Measurements from ENCODE around the gene B3GLCT.

The B3GLCT gene

DNA sequence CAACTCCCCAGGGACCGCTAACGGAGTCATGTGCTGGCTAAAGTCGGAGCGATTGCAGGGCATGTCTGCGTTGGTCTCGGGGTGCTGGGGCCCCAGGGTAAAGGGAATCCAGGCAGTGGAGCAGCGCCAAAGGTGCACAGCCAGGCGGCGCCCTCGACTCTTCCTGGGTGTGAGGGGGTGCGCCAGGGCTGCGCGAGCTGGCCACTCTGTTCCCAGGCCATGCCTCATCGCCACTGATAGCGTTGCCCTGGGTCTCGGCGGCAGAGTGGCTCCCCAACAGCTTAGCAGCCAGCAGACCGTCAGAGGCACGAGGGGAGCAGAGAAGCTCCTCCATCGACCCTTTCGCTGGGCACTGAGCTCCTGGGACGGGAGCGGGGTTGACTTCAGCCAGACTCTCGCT, 152.7 kb downstream of the B3GLCT start:
- H3K4me3 ChIP-seq (ENCODE audit: low read depth, low read length) = no peak overlapping the region
- TF ChIP-seq, protein P1, sequence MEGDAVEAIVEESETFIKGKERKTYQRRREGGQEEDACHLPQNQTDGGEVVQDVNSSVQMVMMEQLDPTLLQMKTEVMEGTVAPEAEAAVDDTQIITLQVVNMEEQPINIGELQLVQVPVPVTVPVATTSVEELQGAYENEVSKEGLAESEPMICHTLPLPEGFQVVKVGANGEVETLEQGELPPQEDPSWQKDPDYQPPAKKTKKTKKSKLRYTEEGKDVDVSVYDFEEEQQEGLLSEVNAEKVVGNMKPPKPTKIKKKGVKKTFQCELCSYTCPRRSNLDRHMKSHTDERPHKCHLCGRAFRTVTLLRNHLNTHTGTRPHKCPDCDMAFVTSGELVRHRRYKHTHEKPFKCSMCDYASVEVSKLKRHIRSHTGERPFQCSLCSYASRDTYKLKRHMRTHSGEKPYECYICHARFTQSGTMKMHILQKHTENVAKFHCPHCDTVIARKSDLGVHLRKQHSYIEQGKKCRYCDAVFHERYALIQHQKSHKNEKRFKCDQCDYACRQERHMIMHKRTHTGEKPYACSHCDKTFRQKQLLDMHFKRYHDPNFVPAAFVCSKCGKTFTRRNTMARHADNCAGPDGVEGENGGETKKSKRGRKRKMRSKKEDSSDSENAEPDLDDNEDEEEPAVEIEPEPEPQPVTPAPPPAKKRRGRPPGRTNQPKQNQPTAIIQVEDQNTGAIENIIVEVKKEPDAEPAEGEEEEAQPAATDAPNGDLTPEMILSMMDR (IDR thresholded peaks at IDR 0.05; ENCODE audit: low read depth, low read length, missing control alignments) = no peak
- no peak for DNase-seq (ENCODE audit: low read depth)

DNA sequence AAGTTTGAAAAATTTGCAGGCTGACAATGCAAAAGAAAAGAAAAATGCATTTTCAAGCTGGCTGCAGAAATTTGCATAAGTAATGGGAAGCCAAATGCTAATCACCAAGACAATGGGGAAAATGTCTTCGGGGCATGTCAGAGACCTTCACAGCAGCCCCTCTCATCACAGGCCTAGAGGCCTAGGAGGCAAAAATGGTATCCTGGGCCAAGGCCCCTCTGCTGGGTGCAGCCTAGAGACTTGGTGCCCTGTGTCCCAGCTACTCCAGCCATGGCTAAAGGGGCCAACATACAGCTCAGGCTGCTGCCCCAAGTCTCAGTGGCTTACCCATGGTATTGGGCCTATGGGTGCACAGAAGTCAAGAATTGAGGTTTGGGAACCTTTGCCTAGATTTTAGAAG, 155.2 kb downstream of the B3GLCT start:
- no peak overlapping the region for H3K4me3 ChIP-seq (ENCODE audit: low read depth, low read length)
- TF ChIP-seq, protein P1 (IDR thresholded peaks at IDR 0.05; ENCODE audit: low read depth, low read length, missing control alignments) = no peak
- no peak for DNase-seq (ENCODE audit: low read depth)

DNA sequence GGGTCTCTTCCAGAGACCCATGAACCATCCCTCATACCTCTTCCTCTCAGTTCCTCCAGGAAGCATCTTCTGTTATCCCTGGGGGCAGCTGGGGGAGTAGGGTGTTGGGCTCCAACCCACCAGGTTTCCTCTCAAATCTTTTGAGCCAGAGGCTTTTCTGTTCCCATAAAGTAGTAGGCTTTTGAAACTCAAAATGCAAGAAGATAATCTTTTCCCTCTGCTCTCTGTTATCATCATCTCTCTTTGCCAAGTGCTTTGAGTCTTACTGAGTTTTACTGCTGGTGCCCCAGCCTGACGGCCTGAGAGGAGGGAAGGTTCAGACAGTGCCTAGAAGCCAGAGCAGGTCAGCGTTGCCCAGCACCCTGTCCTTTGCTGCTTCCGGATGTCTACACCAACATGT, 157.2 kb downstream of the B3GLCT start:
- DNase-seq (ENCODE audit: low read depth) = no peak
- TF ChIP-seq, protein P1 (IDR thresholded peaks at IDR 0.05; ENCODE audit: low read depth, low read length, missing control alignments) = no peak
- no peak overlapping the region for H3K4me3 ChIP-seq (ENCODE audit: low read depth, low read length)

DNA sequence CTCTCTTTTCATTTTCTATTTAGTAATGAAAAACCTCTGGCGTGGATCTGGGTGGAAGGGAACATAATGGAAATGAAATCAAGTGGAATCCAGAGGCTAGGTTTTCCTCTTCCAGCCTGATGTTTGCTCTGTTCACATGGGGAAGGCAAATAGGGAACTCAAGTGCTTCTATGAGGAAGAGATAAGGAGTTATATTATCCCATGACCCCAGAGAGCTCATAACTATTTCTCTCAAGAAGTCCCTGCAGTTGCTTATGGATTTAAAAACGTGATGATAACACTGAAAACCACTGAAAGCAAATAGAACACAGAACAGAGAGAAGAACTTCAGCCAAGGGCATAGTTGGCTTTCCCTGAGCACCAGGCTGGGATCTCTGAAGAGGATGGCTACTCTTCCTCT, 157.8 kb downstream of the B3GLCT start:
- DNase-seq (ENCODE audit: low read depth) = no peak
- no peak overlapping the region for H3K4me3 ChIP-seq (ENCODE audit: low read depth, low read length)
- TF ChIP-seq, protein P1 (IDR thresholded peaks at IDR 0.05; ENCODE audit: low read depth, low read length, missing control alignments) = no peak

DNA sequence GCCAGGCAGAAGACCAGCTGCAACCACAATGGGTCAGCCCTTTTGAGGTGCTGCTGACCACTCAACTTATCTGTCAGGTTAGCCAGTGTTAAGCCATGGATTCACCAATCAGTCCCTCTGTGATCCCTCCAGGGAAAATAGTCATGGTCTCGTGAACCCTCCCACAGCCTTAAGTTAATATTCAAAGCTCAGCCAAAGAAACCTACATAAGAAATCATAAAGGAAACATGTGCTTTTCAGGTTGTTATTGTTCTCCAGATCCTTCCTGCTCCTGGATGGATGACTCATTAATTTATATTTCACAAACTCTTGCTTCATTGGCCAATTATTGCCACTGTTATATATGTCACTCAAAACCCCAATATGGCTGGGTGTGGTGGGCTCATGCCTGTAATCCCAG, 161.9 kb downstream of the B3GLCT start:
- no peak for DNase-seq (ENCODE audit: low read depth)
- TF ChIP-seq, protein P1 (IDR thresholded peaks at IDR 0.05; ENCODE audit: low read depth, low read length, missing control alignments) = no peak
- no peak overlapping the region for H3K4me3 ChIP-seq (ENCODE audit: low read depth, low read length)

DNA sequence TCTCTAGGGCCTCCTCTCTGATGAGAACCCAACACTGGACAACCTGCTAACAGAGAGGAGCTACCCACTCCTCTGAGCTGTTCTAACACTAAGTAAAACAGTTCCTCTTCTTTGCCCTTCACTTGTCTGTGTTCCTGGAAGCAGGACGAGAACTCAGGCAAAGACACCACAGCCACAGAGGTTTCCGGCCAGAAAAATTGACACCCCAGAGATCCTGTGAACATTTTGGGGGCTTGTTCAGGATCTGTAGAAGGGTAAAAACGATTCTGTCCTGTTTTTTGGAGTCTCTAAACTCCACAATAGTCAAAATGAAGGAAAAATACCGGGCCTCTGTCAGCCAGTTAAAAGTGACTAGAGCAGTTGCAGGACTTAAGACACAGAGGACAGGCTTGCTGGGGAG, 165.9 kb downstream of the B3GLCT start:
- no peak for DNase-seq (ENCODE audit: low read depth)
- no peak overlapping the region for H3K4me3 ChIP-seq (ENCODE audit: low read depth, low read length)
- TF ChIP-seq, protein P1 (IDR thresholded peaks at IDR 0.05; ENCODE audit: low read depth, low read length, missing control alignments) = no peak

DNA sequence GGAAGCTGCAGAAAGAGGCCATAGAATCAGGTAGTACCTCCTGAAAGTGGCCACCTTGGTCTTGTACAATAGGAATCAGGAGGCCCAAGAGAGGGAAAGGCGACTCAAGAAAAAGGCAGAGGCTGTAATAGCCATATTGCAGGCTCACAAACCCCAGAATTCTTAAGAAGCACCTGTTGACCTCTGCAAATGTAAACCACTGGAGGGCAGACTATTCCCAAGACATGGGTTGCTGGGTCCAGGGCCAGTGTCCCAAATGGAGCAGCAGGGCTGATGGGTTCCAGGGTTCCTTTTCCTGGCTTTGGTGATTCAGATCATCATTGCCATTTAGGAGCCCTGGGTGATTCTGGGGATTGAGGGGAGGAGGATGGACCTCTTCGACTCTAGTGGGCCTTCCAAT, 167.6 kb downstream of the B3GLCT start:
- no peak for DNase-seq (ENCODE audit: low read depth)
- H3K4me3 ChIP-seq (ENCODE audit: low read depth, low read length) = no peak overlapping the region
- TF ChIP-seq, protein P1 (IDR thresholded peaks at IDR 0.05; ENCODE audit: low read depth, low read length, missing control alignments) = no peak
